HCT116 (cell line): ENCODE data around the gene RPP25. TPM values are rescaled to one million over a fixed set of nuclear protein-coding genes. Genes with fewer than 3 reads are reported as not detected.
A peak's percentile ranks its signal among the peaks of the same experiment; 100 is the strongest.

Experiments
- ATAC-seq: fragments of 200-7000 bp; cut with Tn5 transposase; 2 replicates; pipeline ENCODE4 v1.9.1; 2020; ENCODE audit warnings: mild to moderate bottlenecking, moderate library complexity
- BruUV-seq: library from RNA; stranded (reverse); fragments of 400-500 nt; replicated peaks from 2 replicates; lab custom pipeline; 2021; lab: Mats Ljungman, UMichigan
- CTCF ChIA-PET: fragments of 300-600 bp; sonication (Branson Sonifier 250); formaldehyde crosslinking; loops from one replicate; lab custom pipeline; 2021; ENCODE audit warnings: antibody characterized with exemption; lab: Charles Lee
- POLR2A ChIA-PET: fragments of 300-600, 350-600 bp; sonication (Branson Sonifier 250); formaldehyde crosslinking; loops from one replicate; lab custom pipeline; 2021; ENCODE audit warnings: antibody characterized with exemption; lab: Charles Lee
- RAD21 ChIA-PET, 2 experiments: fragments of 300-600 bp; sonication (Branson Sonifier 250); formaldehyde crosslinking; loops; one replicate each; lab custom pipeline; 2023; ENCODE audit warnings: low total read pairs in 2 of 2; ENCODE audit not compliant: uncharacterized antibody in 2 of 2, unreplicated experiment in 2 of 2, low non-redundant PET in 1 of 2; lab: Charles Lee
- DNase-seq: peaks from one replicate; pipeline ENCODE4 v3.0.0-alpha.2; 2010; ENCODE audit warnings: low read depth, low spot score
- H2AFZ ChIP-seq: fragments of 200-600 bp; shearing (Covaris generic), sonication (generic); 2 replicates; pipeline ENCODE4 v1.6.1; 2017; ENCODE audit warnings: low read depth, mixed run types, mixed read lengths, antibody characterized with exemption, low read length; ENCODE audit not compliant: poor library complexity, severe bottlenecking
- H3K27ac ChIP-seq: 2 replicates; pipeline ENCODE4 v1.5.1; 2012; ENCODE audit warnings: low read depth, low read length
- H3K27me3 ChIP-seq: fragments of 200-600 bp; sonication (generic); 2 replicates; pipeline ENCODE4 v1.6.1; 2016; ENCODE audit warnings: mixed run types, low read length, mixed read lengths; ENCODE audit not compliant: insufficient read depth
- H3K36me3 ChIP-seq, 2 experiments: fragments of 200-500 bp in 1 of 2; fragments of 200-600 bp in 1 of 2; sonication (Bioruptor generic) in 1 of 2; sonication (generic) in 1 of 2; 2 replicates each; pipeline versions ENCODE4 v1.5.1 to v1.6.1; 2014 to 2016; ENCODE audit warnings: low read length in 2 of 2, inconsistent platforms in 1 of 2, mixed read lengths in 1 of 2, mixed run types in 1 of 2; ENCODE audit not compliant: insufficient read depth in 2 of 2, control insufficient read depth in 1 of 2
- H3K4me1 ChIP-seq, 2 experiments: fragments of 200-600 bp in 1 of 2; sonication (generic) in 1 of 2; 2 replicates each; pipeline versions ENCODE4 v1.5.1 to v1.6.1; 2012 to 2017; ENCODE audit warnings: low read length in 2 of 2, inconsistent platforms in 1 of 2, mild to moderate bottlenecking in 1 of 2, mixed read lengths in 1 of 2, mixed run types in 1 of 2, moderate library complexity in 1 of 2; ENCODE audit not compliant: insufficient read depth in 2 of 2, control insufficient read depth in 1 of 2
- H3K4me2 ChIP-seq: fragments of 200-600 bp; sonication (generic); 2 replicates; pipeline ENCODE4 v1.6.1; 2017; ENCODE audit warnings: mixed run types, low read length, mixed read lengths
- H3K4me3 ChIP-seq, 2 experiments: fragments of 200-600 bp in 1 of 2; sonication (generic) in 1 of 2; replicated peaks in 1 of 2; 2 replicates each; pipeline ENCODE4 v1.5.1; 2011 to 2016; ENCODE audit warnings: low read length in 2 of 2, control low read depth in 1 of 2, low read depth in 1 of 2, mild to moderate bottlenecking in 1 of 2, mixed read lengths in 1 of 2, mixed run types in 1 of 2
- H3K79me2 ChIP-seq: fragments of 200-600 bp; sonication (generic); 2 replicates; pipeline ENCODE4 v1.6.1; 2017; ENCODE audit warnings: mild to moderate bottlenecking, mixed run types, low read length, moderate library complexity, mixed read lengths; ENCODE audit not compliant: insufficient read depth
- H3K9ac ChIP-seq: fragments of 200-600 bp; sonication (generic); 2 replicates; pipeline ENCODE4 v1.6.1; 2016; ENCODE audit warnings: low read length, mixed read lengths
- H3K9me2 ChIP-seq: fragments of 200-600 bp; sonication (generic), shearing (Covaris generic); 2 replicates; pipeline ENCODE4 v1.6.1; 2017; ENCODE audit warnings: mixed run types, mild to moderate bottlenecking, moderate library complexity; ENCODE audit not compliant: insufficient read depth
- H3K9me3 ChIP-seq, 2 experiments: fragments of 200-500 bp in 1 of 2; fragments of 200-600 bp in 1 of 2; sonication (Bioruptor generic) in 1 of 2; sonication (generic) in 1 of 2; 2 replicates each; pipeline ENCODE4 v1.6.1; 2014 to 2017; ENCODE audit warnings: low read length in 2 of 2, mixed read lengths in 2 of 2, inconsistent platforms in 1 of 2, low read depth in 1 of 2, mild to moderate bottlenecking in 1 of 2, mixed run types in 1 of 2, moderate library complexity in 1 of 2; ENCODE audit not compliant: control insufficient read depth in 1 of 2, insufficient read depth in 1 of 2
- H4K20me1 ChIP-seq: fragments of 200-600 bp; sonication (generic), shearing (Covaris generic); 2 replicates; pipeline ENCODE4 v1.6.1; 2017; ENCODE audit warnings: mixed run types, mild to moderate bottlenecking, moderate library complexity; ENCODE audit not compliant: insufficient read depth
- ATF3 ChIP-seq: IDR thresholded peaks from 2 replicates; pipeline ENCODE4 v1.6.1; 2012
- POLR2A ChIP-seq: IDR thresholded peaks from 2 replicates; pipeline ENCODE4 v1.7.0; 2011; ENCODE audit warnings: borderline replicate concordance; ENCODE audit not compliant: insufficient read depth, insufficient read length; ENCODE audit errors: extremely low read depth
- YY1 ChIP-seq: IDR thresholded peaks from 2 replicates; pipeline ENCODE4 v1.6.1; 2011; ENCODE audit warnings: low read length, low read depth, moderate library complexity, mild to moderate bottlenecking; ENCODE audit not compliant: insufficient replicate concordance; ENCODE audit errors: extremely low read depth
- intact Hi-C: fragments of 100-400 bp; cut with micrococcal nuclease; formaldehyde crosslinking; loops from 2 replicates; pipeline ENCODE4 v1.10.0; 2022
- total RNA-seq: library from RNA; stranded (reverse); gene quantifications from one replicate; pipeline ENCODE4 v1.2.1, GENCODE V29; 2021; ENCODE audit not compliant: unreplicated experiment
- TF ChIP-seq, protein P1 (sequence below), 3 experiments: fragments of 200-600 bp in 1 of 3; sonication (generic) in 1 of 3; IDR thresholded peaks in 2 of 3; conservative IDR thresholded peaks in 1 of 3; 2 replicates each; pipeline ENCODE4 v1.5.1; 2012 to 2017; ENCODE audit warnings: low read depth in 2 of 3, low read length in 2 of 3, antibody characterized with exemption in 1 of 3, borderline replicate concordance in 1 of 3, control low read depth in 1 of 3, mild to moderate bottlenecking in 1 of 3, mixed read lengths in 1 of 3, mixed run types in 1 of 3, moderate library complexity in 1 of 3; ENCODE audit not compliant: insufficient read depth in 1 of 3

RPP25 gene
- total RNA-seq, 1 experiment from 2014 or later, result 5.9 TPM

GRCh38 chr15:74950078-74950908, 6.3 kb downstream of the RPP25 start:
- TF ChIP-seq ATF3 (no peak), POLR2A (no peak), YY1 (peak; percentile 28)
- TF ChIP-seq, protein P1, sequence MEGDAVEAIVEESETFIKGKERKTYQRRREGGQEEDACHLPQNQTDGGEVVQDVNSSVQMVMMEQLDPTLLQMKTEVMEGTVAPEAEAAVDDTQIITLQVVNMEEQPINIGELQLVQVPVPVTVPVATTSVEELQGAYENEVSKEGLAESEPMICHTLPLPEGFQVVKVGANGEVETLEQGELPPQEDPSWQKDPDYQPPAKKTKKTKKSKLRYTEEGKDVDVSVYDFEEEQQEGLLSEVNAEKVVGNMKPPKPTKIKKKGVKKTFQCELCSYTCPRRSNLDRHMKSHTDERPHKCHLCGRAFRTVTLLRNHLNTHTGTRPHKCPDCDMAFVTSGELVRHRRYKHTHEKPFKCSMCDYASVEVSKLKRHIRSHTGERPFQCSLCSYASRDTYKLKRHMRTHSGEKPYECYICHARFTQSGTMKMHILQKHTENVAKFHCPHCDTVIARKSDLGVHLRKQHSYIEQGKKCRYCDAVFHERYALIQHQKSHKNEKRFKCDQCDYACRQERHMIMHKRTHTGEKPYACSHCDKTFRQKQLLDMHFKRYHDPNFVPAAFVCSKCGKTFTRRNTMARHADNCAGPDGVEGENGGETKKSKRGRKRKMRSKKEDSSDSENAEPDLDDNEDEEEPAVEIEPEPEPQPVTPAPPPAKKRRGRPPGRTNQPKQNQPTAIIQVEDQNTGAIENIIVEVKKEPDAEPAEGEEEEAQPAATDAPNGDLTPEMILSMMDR (IDR thresholded peaks at IDR 0.05 in 2 of 3, conservative IDR thresholded peaks at IDR 0.05 in 1 of 3; ENCODE audit: borderline replicate concordance in 1 of 3, insufficient read depth in 1 of 3, low read depth in 2 of 3, low read length in 2 of 3), result peak in 2 of 3 experiments; percentile 98 to 100; a peak in 4 of 6 replicates
- H3K4me2 ChIP-seq, result peak overlapping the region; percentile 23
- peak; percentile 60 for DNase-seq
- no peak overlapping the region for H3K4me3 ChIP-seq
- no peaks in the 10 kb centered on the region for H3K36me3 ChIP-seq
- no peak overlapping the region for H2AFZ ChIP-seq
- ChIA-PET POLR2A (interaction anchor here (0.5 to 1.1 kb wide), 3 partner anchors 10 to 185 kb away, joined by 3 read pairs; no protein-coding TSS in a partner anchor), CTCF (interaction anchor here (0.6 to 5.7 kb wide), 15 partner anchors 8 to 318 kb away, joined by 3 to 88 read pairs (median 4); partner anchors contain the start of genes C15orf39 and CSK), RAD21 (interaction anchor here (0.6 to 2.3 kb wide), 7 partner anchors 38 to 182 kb away, joined by 3 to 14 read pairs (median 4); no protein-coding TSS in a partner anchor)
- H3K27me3 ChIP-seq, result no peaks in the 10 kb centered on the region
- peaks cover 26 to 47% of the 10 kb centered on the region in 2 experiments for H3K4me1 ChIP-seq
- no peaks in the 10 kb centered on the region; the same call in 1 of the 2 replicates for H3K79me2 ChIP-seq
- no peaks in the 10 kb centered on the region for H4K20me1 ChIP-seq
- ATAC-seq, result peak; percentile 70
- no peak overlapping the region for H3K27ac ChIP-seq
- H3K9ac ChIP-seq, result peak overlapping the region; percentile 9; the same call in 1 of the 2 replicates
- H3K9me3 ChIP-seq, result no peaks in the 10 kb centered on the region
- H3K9me2 ChIP-seq, result no peaks in the 10 kb centered on the region
- BruUV-seq, result no TSS peak
- intact Hi-C loops, result loop anchor here (1.0 to 5.0 kb wide), 3 partner anchors 37 to 315 kb away; no protein-coding TSS in a partner anchor
